ENCODE data around the gene BEND3.

GRCh38 chr6:107030151-107030550 lies 85.2 kb downstream of the BEND3 start:
- TF ChIP-seq RAD21 (conservative IDR thresholded peaks at IDR 0.05) (no peak), CTCF (IDR thresholded peaks at IDR 0.05; ENCODE audit: poor library complexity, severe bottlenecking) (no peak), TAF1 (IDR thresholded peaks at IDR 0.05; ENCODE audit: low read depth) (no peak), EZH2 (IDR thresholded peaks at IDR 0.05; ENCODE audit: borderline replicate concordance, insufficient read depth, low read length, poor library complexity, severe bottlenecking) (no peak), POLR2AphosphoS5 (IDR thresholded peaks at IDR 0.05) (no peak)
